NCI-H1436 treated with DMSO at 0.1 percent for 48 hours (cell line): Measurements from ENCODE around the gene CADM4.
A peak's percentile ranks its signal among the peaks of the same experiment; 100 is the strongest.
"Not testable (repeated sequence)": the region's sequence is repeated elsewhere in the genome, so short reads cannot be mapped to it uniquely, and the experiment has no call there.

ENCODE experiments used
- DNase-seq: peaks from one replicate; lab custom pipeline; 2025; lab: John Stamatoyannopoulos, UW

The CADM4 gene

GRCh38 chr19:43606569-43607229 is 33.0 kb downstream of the CADM4 start:
- DNase-seq: peak; percentile 25

DNA sequence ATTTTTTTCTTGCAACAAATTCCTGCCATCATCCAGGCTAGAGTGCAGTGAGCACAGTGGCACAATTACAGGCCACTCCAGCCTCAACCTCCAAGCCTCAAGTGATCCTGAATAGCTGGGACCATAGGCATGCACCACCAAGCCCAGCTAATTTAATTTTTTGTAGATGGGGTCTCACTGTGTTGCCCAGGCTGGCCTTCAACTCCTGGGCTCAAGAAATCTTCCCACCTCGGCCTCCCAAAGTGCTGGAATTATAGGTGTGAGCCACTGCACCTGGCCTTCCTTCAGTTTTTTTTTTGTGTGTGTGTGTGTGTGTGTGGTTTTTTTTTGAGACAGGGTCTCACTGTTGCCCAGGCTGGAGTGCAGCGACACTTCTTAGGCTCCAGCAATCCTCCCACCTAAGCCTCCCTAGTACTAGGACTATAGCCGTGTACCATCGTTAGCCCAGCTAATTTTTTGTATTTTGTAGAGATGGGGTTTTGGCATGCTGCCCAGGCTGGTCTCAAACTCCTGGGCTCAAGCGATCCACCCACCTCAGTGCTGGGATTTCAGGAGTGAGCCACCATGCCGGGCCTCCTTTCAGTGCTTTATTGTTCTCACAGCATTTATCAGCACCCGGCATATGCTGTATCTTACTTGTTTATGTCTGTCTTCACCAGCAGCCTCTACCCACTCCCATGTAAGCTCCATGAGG is 33.6 kb downstream of the CADM4 start:
- DNase-seq: peak; percentile 21

DNA sequence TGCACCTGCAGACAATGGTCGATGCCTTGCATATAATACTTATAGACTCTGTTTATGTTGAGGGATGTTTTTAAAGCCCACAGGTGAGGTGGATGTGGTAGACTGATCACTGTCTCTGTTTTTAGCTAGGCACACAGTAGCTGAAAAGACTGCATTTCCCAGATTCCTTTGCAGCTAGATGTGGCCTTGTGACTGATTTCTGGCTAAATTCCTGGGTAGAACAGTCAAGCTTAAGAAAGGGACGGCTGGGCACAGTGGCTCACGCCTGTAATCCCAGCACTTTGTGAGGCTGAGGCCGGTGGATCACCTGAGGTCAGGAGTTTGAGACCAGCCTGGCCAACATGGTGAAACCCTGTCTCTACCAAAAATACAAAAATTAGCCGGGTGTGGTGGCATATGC is 39.3 kb downstream of the CADM4 start:
- DNase-seq: not testable (repeated sequence)

DNA sequence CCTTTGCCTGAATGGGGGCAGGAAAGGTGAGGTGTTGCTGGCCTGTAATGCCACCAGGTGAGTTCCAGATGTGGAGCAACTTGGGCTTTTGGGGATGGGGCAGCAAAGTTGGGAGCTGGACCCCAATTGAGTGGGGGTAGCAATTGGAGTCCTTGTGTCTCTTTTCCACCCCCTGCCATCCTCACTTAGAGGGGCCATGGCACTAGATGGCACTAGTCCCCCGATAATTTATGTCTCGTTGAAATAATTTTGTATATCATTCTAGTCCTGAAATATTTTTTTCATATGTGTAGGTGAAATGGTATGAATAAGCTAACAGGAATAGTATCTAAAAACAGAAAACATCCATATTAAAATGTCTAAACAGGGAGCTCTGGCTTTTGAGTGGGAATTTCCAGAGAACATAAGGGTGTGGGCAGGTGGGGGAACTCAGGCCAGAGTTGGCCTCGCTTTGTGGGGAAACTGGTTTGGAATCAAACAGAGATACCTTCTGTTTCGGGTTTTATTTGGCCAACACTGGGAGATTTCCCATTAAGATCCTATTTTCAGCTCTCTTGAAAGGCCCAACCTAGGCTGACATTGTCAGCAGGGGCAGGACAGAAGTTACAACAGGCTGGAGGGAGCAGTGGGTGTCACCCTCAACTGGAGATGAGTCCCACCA is 39.9 kb downstream of the CADM4 start:
- no peak for DNase-seq

- DNase-seq: no peak
Measured at GRCh38 chr19:43598445-43599240, 41.0 kb downstream of the CADM4 start.

GRCh38 chr19:43597876-43598275 is 41.8 kb downstream of the CADM4 start:
- no peak for DNase-seq

DNA sequence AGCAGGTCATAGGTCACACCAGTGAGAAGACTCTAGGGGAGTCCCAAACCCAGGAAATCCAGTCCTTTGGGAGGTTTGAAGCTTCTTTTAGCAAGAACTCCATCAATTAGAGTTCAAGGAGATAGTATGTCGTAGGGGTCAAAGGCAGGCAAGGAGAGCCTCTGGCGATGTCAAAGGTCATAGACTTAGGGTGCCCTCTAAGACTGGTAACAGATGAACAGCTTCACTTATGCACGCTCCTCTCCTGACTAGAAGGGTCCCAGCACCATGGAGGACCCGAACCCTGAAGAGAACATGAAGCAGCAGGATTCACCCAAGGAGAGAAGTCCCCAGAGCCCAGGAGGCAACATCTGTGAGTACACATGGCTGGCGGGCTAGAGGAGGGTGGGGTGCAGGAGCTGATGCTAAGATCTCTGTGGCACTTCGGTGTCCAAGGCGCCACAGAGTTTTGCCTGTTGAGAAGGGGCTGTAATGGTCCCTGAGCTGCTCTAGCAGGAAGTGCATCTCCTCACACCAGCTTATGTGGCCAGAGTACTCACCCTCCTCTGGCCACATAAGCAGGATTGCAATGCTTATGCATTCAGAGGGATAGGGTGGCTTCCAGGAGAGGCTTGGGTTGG is 42.7 kb downstream of the CADM4 start:
- DNase-seq: no peak

GRCh38 chr19:43595999-43596841 is 43.4 kb downstream of the CADM4 start, which contains the start of the genes IRGQ and ZNF576:
Gene IRGQ (minus strand): TSS chr19:43596134. CDS start chr19:43595338, 796 bp downstream.
Gene ZNF576 (plus strand): TSS chr19:43596595. CDS start chr19:43597109, 514 bp downstream.
- peak; percentile 94 for DNase-seq

- no peak for DNase-seq
Measured at GRCh38 chr19:43595605-43595998, 44.0 kb downstream of the CADM4 start.

DNA sequence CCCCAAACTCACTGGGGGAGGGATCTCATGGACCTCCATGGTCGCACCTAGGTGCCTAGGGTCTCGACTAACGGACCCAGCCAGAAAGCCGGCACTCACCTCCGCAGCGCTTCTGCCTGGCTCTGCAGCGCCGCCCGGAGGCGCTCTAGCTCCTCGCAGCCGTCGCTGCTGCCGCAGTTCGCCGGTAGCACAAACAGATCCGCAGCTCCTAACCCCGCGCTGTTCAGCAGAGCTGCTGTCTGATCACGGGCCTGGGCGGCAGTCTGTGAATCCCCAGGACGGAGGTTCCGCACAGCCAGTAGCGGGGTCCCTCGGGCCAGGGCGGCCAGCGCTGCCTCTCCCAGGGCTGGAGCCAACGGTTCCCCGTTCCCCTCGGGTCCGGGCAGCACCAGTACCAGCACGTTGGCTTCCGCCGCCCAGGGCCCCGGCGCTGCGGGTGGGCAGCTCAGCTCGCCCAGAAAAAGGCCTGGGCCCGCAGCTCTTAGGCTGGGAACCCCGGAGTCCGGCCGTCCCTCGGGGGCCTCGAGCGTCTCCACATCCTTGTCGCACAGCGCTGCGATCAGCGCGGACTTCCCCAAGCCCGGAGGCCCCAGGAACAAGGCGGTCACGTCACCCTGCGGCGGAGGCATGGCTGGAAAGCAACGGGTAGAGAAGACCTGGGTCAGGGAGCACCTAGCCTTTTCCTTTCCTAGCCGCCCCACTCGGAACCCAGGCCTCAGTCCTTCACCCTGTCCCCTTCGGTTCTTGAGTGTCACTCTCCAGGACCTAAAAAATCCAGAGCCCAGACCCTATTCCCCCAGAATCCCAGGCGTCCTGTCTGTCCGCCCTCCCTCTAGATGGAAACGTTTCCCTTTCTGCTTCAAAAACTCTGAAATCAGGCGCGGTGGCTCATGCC is 44.7 kb downstream of the CADM4 start:
- DNase-seq: peak; percentile 3

DNA sequence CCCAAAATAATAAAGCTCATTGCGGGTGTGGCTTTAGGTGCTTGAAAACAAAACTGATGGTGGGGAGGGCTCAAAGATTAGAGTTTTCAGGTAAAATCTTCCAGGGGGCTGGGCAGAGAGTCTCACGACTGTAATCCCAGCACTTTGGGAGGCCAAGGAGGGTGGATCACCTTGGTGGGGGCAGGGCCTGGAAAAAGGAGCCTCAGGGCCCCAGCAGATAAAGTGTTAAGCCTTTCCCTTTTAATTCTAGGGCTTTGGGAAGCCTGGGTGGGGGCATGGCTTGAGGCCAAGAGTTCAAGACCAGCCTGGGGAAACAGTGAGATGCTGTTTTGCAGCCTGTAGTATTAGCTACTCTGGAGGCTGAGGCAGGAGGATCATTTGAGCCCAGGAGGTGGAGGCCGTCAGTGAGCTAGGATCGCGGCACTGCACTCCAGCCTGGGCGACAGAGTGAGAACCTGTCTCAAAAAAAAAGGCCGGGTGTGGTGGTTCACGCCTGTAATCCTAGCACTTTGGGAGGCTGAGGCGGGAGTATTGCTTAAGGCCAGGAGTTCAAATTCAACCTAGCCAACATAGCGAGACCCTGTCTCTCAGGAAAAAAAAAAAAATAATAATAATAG is 45.5 kb downstream of the CADM4 start:
- no peak for DNase-seq

DNA sequence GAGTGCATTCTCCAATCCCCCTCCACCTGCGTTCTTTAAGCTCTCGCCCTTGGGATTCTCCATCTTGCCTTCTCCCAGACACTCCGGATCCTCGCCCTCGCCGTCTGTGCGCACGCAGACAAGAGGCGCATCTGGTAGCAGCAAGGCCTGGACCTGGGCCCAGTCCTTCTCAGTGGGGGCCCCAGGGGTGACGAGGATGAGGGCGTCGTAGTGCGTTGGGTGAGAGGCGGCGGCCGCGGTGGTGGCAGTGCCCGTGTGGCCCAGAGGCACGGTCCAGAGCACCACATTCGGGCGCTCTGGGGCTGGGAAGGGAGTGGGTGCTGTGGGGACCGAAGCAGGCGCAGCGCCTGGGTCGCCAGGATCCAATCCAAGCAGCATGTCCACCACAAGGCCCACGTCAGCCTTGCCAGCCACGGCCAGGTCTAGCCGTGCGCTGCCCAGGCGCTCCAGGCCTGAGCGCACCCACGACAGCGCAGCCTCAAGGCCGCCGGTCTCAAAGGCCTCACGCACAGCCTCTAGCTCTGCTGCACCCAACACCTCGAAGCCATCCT is 46.8 kb downstream of the CADM4 start:
- no peak for DNase-seq

GRCh38 chr19:43591904-43592772 is 47.5 kb downstream of the CADM4 start:
- no peak for DNase-seq

DNA sequence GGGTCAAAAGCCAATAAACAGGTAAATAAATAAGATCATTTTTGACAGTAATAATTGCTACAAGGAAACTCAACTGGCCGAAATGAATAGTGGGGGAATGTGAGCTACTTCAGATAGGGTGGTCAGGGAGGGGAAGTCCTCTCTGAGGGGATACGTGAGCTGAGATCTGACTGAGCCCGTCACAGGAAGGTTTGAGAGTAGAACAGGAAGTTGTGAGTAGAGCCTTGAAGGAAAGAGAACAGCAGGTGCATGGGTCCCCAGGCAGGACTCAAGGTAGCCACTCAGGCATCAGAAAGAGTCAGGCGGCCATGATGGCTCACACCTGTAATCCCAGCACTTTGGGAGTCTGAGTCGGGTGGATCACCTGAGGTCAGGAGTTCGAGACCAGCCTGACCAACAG is 50.0 kb downstream of the CADM4 start:
- no peak for DNase-seq

GRCh38 chr19:43589277-43589676 is 50.4 kb downstream of the CADM4 start:
- no peak for DNase-seq

- not testable (repeated sequence) for DNase-seq
Measured at GRCh38 chr19:43587029-43587428, 52.6 kb downstream of the CADM4 start.

GRCh38 chr19:43586346-43586745 is 53.3 kb downstream of the CADM4 start:
- no peak for DNase-seq

DNA sequence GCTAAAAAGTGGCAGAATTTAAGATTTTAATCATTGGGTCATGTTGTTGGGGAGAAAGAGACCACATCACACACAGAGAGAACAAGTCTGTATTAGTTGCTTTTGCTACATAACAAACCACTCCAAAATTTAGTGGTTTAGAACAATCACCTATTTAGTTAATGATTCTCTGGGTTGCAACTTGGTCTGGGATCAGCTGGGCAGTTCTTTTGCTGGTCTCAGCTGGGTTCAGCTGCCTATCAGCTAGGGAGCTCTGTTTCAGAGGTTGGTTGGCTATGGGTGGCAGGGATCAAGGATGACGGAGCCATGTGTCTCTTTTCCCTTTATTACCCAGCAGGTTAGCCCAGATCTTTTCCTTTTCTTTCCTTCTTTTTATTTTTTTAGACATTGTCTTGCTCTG is 55.2 kb downstream of the CADM4 start:
- no peak for DNase-seq
